Right lung (tissue), 5 donors: Measurements from ENCODE around the gene MTHFR. TPM values are rescaled to one million over a fixed set of nuclear protein-coding genes. Genes with fewer than 3 reads are reported as not detected.

ENCODE experiments used
- DNase-seq, 2 donors: peaks; one replicate each; pipeline ENCODE4 v3.0.0-alpha.2; 2013
- polyA plus RNA-seq, 5 donors: library from polyadenylated mRNA; unstranded; fragments of 120-200 nt; gene quantifications; one replicate each; pipeline versions ENCODE4 v1.2.1 to v1.2.3, GENCODE V29; 2013; ENCODE audit warnings: inconsistent platforms in 1 of 5, low replicate concordance in 1 of 5; ENCODE audit not compliant: insufficient read length in 5 of 5, insufficient read depth in 1 of 5

MTHFR gene
- polyA plus RNA-seq, 5 donors, result 13.4 to 24.2 (median 21.2) TPM

DNA sequence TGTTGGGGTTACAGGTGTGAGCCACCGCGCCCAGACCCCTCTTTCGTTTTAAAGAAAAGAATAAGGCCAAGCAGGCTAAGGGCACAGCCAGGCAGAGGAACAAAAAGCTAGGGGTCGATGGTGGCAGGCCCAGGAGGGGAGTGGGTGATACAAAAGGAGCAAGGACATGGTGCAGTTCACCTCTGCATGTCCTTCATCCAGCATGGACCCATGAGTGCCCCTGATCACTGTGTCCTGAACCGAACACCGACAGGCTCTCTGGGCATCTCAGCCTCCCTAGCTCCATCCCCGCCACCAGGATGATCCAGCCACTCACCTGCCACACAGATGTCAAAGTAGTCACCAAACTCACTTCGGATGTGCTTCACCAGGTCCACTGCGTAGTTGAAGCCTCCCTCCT, 5.9 kb downstream of the MTHFR start:
- DNase-seq, result no peak

DNA sequence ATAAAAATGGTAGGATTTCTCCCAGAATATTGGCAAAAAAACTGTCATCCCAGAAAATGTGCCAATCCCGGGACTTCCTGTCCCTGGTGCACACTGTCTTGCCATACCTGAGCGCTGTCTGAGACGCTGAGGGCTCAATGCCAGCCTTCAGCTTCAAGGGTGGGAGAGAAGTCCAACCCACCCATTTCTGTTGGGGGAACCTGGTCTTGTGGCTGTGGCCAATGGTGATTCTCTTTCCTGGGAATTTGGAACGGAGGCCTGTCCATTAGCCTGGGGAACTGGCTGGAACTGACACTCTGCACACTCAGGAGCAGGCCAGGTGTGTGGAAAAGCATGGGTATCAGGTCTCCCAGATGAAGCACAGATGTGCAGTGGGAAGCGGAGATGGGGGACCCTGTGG, 6.7 kb downstream of the MTHFR start:
- DNase-seq, result no peak

DNA sequence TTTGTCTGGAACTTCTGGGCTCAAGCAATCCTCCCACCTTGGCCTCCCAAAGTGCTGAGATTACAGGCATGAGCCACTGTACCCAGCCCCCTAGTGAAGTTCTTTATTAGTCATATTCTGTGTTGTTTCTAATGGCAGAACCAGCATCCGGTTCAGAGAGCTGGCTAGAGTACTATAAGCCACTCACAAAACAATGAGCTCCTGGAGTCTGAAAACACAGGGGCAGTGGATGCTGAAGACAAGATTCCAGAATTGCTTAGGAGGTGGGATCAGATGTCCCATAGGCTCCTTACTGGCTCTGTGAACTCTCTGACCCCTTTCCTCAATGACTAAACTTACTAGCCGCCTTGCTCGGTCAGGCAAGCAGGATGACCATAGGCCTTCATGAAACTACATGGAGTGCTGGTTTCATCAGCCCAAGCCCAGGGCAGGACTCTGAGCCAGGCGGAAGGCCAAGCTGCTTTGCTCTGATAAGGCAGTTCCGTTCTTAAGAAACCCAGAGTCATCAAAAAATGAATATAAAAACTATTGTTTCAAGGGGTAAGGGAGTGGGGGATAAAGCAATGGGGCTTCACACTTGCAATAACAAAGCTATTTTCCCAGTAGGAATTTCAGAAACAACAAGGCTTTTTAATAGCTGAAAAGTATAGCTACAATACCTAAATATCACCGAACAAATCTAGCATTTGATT, 8.1 kb downstream of the MTHFR start:
- no peak for DNase-seq

DNA sequence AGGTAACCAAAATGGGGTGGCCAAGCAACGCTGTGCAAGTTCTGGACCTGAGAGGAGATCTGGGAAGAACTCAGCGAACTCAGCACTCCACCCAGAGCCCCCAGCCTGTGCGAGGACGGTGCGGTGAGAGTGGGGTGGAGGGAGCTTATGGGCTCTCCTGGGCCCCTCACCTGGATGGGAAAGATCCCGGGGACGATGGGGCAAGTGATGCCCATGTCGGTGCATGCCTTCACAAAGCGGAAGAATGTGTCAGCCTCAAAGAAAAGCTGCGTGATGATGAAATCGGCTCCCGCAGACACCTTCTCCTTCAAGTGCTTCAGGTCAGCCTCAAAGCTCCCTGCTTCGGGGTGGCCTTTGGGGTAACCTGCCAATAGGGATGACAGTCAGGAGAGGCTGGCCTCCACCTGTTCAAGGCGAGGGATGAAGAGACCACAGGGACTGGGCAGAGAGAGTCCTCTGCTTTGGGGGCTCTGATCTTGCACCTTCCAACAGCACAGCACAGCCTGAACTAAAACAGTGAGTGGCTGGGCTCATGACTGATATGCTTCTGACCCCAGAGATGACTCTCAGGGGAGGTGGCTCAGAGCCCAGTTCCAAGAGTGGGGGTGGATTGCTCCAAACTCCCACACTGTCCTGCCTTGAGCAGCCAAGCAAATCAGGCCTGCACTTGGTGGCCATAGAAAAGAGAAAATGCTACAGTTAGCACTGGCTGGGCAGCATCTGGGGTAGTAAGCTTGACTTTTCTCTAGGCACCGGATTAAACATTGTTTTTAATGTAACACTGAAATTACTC, 9.5 kb downstream of the MTHFR start:
- DNase-seq, result no peak

DNA sequence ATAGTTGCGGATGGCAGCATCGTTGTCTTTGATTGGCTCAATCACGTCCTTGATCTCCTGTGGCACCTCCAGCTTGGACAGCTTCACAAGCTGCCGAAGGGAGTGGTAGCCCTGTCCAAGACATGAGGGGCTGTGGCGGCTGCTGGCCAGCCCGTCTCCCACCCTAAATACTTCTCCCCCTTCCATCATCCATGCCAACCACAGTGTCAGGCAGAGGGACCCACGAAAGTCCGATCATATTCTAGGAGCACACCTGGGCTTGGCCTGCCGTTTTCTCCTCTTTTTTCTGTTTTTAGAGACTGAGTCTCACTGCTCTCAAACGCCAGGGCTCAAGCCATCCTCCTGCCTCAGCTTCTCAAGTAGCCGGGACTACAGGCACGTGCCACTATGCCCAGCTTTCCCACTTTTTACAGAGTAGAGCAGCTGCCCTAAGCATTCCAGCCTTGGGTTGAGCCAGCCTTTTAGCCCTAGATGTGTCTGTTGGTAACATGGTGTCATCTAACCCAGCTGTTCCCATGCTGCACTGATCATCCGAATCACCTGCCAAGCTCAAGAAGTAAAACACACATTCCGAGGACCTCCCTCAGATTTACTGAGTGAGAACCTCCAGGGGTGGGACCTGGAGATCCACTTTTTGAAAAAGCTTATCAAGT, 10.4 kb downstream of the MTHFR start:
- DNase-seq, result no peak

DNA sequence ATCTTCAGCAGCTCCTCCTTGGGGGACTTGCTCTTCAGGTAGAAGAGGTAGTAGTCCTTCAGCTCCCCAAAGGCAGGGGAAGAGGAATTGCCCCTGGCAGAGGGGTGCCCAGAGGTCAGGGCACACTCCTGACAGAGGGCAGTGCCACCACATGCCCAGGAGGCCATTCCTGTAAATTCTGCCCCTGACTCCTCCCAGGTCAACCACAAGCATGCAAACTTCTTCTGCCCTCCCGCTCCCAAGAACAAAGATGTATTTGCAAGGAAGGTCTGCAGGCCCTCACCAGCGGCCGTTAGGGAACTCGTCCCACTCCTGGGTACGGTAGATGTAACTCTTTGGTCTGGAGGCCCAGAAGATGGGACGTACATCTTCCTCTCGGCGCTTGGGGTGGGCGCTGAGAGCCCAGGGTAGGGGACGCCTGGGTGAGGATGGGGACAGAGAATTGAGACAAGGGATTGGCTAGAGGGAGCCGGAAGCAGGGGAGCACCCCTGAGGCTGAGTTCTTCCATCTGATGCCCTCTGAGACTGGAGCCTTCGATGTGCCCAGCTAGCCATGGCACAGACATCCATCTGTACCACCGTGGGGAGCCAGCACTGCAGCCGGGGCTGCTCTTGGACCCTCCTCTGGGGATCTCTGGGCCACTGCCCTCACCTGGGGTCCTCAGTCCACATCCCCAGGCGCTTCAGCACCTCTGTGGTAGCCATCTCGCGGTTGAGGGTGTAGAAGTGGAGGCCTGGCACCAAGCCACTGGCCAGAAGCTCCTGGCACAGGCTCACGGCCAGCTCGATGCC, 11.1 kb downstream of the MTHFR start:
- no peak for DNase-seq

DNA sequence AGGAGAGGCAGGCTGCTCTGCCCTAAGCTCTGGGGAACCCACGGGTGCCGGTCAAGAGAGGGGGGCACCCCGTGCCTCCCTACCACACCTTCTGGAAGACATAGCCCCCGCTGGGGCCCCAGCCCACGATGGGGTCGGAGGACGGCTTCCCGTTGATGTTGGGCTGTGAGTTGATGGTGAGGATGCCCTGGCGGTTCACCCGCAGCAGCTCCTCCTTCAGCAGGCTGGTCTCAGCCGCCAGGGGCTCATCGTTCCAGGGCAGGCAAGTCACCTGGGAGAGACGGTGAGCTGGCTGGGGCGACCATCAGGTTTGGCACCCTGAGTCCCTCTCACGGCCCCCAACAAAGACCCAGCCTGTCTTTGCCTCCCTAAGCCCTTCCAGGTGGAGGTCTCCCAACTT, 11.9 kb downstream of the MTHFR start:
- DNase-seq, result no peak

DNA sequence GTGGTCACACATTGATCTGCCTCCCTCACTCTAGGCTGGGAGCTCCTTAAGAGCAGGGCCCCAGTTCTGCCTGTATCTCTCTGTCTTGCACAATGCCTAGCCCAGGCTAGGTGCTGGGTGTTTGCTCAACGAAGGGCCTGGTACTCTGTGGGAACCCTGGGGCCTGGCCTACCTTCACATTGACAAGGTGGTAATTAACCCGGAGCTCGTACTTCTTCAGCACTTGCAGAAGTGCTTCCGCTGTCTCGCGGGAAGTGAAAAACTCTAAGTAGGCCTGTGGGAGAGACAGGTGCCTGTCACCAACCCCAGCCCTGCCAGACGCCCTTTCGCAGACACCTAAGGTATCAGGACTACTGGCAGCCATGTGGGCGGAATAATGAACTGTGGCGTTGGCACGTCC, 13.7 kb downstream of the MTHFR start:
- DNase-seq, result no peak

DNA sequence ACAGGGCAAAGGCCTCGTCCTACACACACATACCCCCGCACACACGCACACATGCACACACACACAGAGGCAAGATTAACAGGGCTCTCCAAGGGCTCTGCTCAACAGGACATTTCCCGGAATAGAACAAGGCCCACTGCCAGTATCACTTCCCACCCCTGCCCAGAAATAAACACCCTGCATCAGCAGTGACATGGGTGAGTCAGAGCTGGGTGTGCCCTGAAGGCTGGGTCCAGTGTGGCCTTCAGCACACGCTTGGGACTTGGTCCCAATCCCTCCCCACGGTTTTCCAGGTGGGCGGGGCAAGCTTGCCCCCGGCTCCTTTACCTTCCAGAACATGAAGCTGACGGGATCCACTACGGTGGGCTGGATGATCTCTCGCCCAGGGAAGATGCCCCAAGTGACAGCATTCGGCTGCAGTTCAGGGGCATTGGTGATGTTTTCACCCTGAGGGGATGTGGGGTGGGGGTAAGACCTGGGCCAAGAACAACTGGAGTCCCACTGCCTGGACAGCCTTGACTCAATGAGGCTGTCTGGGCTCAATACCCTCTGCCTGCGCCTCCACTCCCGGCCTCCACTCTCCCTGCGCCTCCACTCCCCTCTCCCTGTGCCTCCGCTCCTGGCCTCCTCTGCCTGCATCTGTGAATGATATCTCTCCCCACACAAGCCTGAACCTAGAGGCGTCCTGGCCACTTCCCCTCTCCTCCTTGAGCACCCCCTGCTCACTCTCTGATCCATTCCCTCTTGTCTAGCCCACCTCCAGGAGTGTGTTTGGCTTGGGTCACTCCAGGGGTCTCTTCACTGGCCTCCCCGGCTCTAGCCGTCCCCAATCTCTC, 14.7 kb downstream of the MTHFR start:
- peak in 1 of 2 donors; percentile 59 for DNase-seq

DNA sequence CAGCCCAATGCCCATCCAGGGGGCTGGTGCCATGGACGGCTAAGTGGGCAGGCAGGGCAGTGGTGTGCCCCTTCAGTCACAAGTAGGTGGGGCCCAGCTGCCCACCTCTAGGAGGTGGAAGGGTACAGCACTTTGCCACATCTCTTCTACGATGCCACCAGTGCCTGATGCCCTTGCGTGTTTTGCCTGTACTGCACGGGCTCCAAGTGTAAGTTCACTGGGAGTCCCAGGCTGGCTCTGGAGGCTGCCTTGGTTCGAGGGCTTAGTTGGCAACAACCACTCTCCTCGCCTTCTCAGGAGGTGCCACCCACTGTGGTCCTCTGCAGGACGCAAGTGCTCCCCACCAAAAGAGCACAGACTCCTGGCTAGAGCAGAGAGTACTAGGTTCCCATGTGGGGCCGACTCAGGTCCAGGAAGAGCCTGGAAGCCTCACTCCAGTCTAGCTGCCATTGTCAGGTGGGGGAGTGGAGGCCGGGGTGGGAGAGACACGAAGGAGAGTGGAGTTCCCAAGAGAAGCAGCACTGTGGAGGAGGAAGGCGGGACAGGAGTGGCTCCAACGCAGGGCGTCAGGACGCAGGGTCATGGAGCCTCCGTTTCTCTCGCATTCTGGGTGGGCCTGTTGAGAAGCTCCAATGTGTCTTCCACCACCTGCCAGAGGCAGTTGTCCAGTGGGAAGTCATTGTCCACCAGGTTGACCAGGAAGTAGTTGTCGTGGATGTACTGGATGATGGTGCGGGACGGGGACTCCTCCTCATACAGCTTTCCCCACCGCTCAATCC, 15.5 kb downstream of the MTHFR start:
- no peak for DNase-seq

DNA sequence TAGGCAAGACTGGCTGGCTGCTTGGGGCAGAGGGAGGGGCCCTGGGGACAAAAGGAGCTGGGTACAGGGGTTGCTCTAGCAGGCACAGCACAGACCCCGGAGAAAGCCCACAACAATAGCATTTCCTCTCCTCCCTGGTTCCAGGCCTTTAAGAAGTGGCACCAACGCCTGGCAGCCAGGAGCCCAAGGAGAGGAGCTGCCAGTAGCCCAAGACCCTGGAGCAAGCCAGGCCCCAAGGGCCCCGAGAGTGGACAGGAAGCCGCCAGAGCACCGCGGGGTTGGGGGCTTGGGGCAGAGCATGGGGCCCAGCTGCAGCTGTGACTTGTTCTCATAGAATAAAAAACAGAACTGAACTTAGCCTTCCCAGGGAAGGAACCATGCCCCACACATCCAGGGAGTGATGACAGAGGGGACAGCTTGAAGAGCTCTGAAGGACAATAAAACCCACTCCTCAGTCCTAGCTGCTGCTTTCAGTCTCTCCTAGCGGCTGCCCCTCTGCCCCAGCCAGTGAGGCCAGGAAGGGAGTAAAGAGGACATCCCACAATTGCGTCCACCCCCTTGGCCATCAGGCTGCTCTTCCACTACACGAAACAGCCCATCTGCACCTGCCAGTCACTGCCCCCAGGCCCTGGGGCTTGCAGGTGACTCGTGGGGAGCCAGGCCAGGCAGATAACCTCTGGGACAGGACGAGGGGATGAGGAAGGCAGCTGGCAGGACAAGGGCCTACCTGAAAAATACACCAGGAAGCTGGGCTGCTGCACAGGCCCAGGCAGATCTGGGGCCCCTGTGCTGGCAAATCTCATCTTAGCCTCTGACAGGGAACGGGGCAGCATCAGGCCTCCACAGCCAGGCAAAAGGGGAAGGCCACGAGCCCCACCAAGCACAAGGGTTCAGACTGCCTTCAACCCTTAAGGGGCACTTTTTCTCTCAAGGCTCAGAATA, 16.4 kb downstream of the MTHFR start:
- no peak for DNase-seq

DNA sequence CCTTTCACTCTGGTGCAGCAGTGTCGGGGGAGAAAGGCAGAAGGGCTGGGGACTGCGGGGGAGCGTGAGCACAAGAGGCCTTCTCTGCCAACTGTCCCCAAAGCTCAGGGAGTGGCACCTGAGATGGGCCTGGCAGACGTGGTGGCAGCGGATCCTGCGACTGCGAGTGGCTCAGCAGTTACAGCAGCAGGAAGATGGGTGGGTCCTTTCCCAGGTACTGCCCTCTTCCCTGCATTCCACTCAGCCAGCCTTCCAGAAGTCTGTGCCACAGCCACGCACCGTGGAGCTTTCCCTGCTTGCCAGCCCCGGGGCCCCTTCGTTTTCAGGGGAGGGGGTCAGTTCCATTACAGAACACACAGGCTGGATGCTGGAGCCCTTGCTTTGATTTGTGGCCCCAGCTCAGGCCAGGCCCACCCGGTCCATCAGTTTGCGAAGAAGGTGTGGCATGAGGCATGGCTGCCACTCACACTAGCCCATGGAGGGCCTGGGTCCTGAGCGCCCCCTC, 17.2 kb downstream of the MTHFR start:
- no peak for DNase-seq

DNA sequence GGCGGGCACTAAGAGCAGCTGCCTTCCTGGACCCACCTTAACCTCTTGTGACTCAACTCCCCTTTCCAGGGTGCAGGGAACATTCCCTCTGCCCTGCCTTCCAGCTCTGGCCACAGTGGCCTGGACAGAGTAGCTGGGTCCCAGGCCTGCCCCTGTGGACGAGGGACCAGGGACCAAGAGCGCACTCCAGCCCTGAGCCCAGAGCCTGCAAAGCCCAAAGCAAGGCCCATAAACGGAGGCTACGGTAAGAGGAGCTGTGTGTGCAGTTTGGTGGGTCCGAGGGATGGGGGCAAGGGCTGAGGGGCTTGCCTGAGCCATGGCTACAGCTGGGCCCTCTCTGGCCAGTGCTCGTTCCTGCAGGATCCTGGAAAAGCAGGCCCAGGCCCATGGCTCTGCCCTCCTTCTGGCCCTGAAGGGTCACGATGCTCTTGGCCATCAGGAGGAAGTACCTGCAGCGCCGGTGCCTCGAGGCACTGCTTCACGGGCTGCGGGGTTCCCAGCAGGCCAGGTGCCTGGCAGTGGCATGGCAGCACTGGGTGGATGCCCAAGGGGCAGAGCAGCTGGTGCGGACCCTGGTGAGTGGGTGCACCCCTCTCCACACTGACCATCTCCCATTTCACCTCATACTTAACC, 17.8 kb downstream of the MTHFR start:
- no peak for DNase-seq

DNA sequence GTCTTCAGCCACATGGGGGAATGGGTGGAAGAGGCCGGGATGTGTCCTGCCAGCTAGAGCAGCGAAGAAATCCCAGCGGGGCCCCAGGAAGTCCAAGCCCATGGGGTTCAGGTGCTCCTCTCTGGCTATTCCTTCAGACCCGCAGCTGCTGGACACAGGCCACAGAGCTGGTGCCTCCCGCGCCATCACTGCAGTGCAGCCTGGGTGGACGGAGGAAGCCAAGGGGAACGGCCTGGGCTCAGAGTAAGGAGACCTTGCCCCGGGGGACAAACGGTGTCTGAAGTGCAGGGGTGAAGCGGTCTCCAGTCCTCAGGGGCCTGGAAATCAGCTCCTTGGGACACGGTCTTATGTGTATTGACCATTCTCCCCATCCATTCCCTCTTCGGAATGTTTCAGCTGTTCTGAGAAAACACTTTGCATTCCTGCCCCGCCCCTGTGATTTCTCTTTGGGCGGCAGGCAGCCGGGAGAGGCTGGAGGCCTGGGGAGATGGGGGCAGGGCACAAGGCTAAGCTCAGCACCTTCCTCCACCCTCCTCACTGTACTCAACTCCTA, 18.4 kb downstream of the MTHFR start:
- no peak for DNase-seq

DNA sequence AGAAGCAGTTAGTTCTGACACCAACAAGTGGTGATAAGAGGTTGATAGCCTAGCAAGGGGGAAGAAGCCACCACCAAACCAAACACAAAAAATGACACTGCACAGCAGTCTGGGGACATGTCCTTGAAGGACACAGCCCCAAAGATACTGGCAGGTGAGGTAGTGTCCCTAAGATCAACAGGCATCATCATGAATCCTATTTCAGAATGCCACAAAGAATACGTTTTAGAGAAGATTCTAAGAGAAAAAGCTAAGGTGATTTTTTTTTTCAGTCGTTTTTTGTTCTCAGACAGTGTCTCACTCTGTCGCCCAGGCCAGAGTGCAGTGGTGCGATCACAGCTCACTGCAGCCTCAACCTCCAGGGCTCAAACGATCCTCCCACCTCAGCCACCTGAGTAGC, 19.6 kb downstream of the MTHFR start:
- no peak for DNase-seq

DNA sequence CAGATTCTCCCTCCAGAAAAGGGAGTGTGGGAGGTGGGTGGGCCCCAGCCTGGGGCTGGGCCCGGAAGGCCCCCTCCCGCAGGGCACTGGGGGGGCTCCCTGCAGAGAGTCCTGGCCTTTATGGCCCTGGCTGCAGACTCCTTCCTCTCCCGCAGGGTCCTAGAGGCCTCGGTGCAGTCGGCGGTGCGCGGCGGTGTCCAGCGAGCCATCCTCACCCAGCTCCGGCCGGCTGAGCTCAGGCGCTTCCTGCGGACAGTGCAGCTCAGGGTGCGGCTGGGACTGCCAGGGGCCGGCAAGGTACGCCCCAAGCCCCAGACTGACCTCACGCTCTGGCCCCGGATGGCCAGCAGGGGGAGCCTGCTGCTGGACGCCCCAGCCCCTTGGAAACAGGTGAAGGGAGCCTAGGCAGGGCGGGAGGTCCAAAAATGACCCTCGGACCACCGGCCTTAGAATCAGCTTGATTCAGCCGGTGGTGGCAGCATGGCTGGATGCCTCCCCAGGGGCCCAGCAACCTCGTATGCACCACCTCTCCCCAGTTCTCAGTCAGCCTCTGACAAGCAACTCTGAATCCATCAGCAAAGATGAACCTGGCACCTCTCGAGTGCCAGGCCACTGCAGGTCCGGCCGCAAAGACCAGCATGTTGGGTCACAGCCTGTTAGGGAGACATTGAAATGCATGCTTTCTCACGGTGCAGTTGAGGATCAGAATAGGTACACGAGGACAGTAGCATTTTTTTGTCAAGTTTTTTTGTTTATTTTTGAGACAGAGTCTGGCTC, 20.6 kb downstream of the MTHFR start:
- no peak for DNase-seq

DNA sequence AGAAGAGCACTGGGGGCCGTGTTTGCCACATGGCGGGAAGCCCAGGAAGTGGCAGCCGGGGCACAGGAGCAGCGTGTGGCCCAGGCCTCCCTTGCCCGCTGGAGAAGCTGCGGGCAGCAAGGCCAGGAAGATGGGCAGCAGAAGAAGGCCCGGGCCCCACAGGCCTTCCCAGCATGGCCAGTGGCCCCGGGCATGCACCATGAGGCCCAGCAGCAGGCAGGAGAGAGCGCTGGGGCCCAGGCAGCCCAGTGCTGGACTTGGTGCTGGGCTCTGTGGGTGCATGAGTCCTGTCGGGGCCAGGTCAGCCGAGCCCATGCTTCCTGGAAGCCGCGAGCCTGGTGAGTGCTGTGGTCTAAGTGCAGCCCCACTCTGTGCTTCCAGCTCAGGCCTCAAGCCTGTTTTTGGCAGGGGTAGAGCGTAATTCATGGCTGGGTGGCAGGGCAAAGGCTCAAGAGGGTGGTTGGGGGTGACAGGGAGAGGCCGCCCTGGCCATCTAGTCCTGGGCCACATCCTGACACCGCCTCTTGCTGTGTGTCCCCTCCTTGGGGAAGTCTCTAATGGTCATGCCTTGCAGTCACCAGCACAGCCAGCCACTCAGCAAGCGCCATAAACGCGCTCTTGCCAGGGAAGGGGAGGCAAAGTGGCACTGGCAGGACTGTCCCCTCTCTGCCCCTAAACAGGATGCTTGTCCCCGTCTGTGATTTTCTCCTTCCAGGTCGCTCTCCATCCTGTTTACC, 21.3 kb downstream of the MTHFR start:
- DNase-seq, result no peak
